Skin epidermis (tissue), 12 donors: ENCODE data around the gene PTGDR2.

Experiments
- H3K27ac ChIP-seq, 21 experiments: fragments of 200-600 bp; sonication (generic) in 11 of 21; one replicate each; pipeline ENCODE4 v1.5.0; 2020; ENCODE audit warnings: mild to moderate bottlenecking in 3 of 21, inconsistent platforms in 2 of 21, moderate library complexity in 2 of 21
- H3K4me3 ChIP-seq, 7 experiments: fragments of 200-600 bp; sonication (generic) in 2 of 7; one replicate each; pipeline ENCODE4 v1.5.0; 2020; ENCODE audit warnings: inconsistent platforms in 2 of 7, mild to moderate bottlenecking in 2 of 7, moderate library complexity in 1 of 7

Gene PTGDR2

GRCh38 chr11:60862171-60862570 is 6.4 kb upstream of the PTGDR2 start:
- H3K27ac ChIP-seq, result no peak overlapping the region
- H3K4me3 ChIP-seq, result no peak overlapping the region

GRCh38 chr11:60860943-60861342 is 5.2 kb upstream of the PTGDR2 start:
- no peak overlapping the region for H3K27ac ChIP-seq
- no peak overlapping the region for H3K4me3 ChIP-seq

- Histone ChIP-seq H3K4me3 (no peak overlapping the region), H3K27ac (no peak overlapping the region)
Observed at GRCh38 chr11:60859616-60860250, 4.0 kb upstream of the PTGDR2 start.

GRCh38 chr11:60858731-60859464 is 3.1 kb upstream of the PTGDR2 start:
- Histone ChIP-seq H3K27ac (no peak overlapping the region), H3K4me3 (no peak overlapping the region)

GRCh38 chr11:60858236-60858635 is 2.5 kb upstream of the PTGDR2 start:
- Histone ChIP-seq H3K4me3 (no peak overlapping the region), H3K27ac (no peak overlapping the region)

GRCh38 chr11:60857378-60858232 is 1.9 kb upstream of the PTGDR2 start:
- H3K27ac ChIP-seq, result no peak overlapping the region

GRCh38 chr11:60854847-60855725 is 664 bp downstream of the PTGDR2 start:
- Histone ChIP-seq H3K4me3 (no peak overlapping the region), H3K27ac (no peak overlapping the region)

More at GRCh38 chr11:60857378-60858232, 1.9 kb upstream of the PTGDR2 start:
- no peak overlapping the region for H3K4me3 ChIP-seq

- H3K27ac ChIP-seq, result no peak overlapping the region
- no peak overlapping the region for H3K4me3 ChIP-seq
Observed at GRCh38 chr11:60854140-60854846, 1.5 kb downstream of the PTGDR2 start.

- Histone ChIP-seq H3K4me3 (no peak overlapping the region), H3K27ac (no peak overlapping the region)
Observed at GRCh38 chr11:60852982-60853950, 2.5 kb downstream of the PTGDR2 start.

GRCh38 chr11:60852117-60852981 is 3.4 kb downstream of the PTGDR2 start:
- H3K27ac ChIP-seq, result no peak overlapping the region

GRCh38 chr11:60851327-60852104 is 4.2 kb downstream of the PTGDR2 start:
- H3K4me3 ChIP-seq, result no peak overlapping the region
- H3K27ac ChIP-seq, result no peak overlapping the region

More at GRCh38 chr11:60852117-60852981, 3.4 kb downstream of the PTGDR2 start:
- H3K4me3 ChIP-seq, result no peak overlapping the region

GRCh38 chr11:60849641-60850520 is 5.9 kb downstream of the PTGDR2 start:
- no peak overlapping the region for H3K27ac ChIP-seq

GRCh38 chr11:60848714-60849151 is 7.0 kb downstream of the PTGDR2 start:
- Histone ChIP-seq H3K27ac (no peak overlapping the region), H3K4me3 (no peak overlapping the region)

More at GRCh38 chr11:60849641-60850520, 5.9 kb downstream of the PTGDR2 start:
- H3K4me3 ChIP-seq, result no peak overlapping the region

GRCh38 chr11:60847896-60848295 is 7.9 kb downstream of the PTGDR2 start:
- Histone ChIP-seq H3K27ac (no peak overlapping the region), H3K4me3 (no peak overlapping the region)

GRCh38 chr11:60847281-60847680 is 8.5 kb downstream of the PTGDR2 start:
- no peak overlapping the region for H3K4me3 ChIP-seq
- no peak overlapping the region for H3K27ac ChIP-seq
